Left cardiac atrium (tissue), 4 donors: Measurements from ENCODE around the gene CCDC85C. TPM values are rescaled to one million over a fixed set of nuclear protein-coding genes. Genes with fewer than 3 reads are reported as not detected.
A peak's percentile ranks its signal among the peaks of the same experiment; 100 is the strongest.

Source experiments
- ATAC-seq, 2 donors: fragments of 200-7000 bp; cut with Tn5 transposase; one replicate each; pipeline ENCODE4 v1.9.1; 2020; ENCODE audit warnings: mild to moderate bottlenecking in 2 of 2, moderate library complexity in 2 of 2
- DNase-seq: peaks from one replicate; pipeline ENCODE4 v3.0.0-alpha.2; 2020
- intact Hi-C, 2 donors: fragments of 100-400 bp; cut with DNase I; formaldehyde crosslinking; loops; one replicate each; pipeline versions ENCODE4 v1.14.1 to v1.15.1; 2022 to 2023
- total RNA-seq, 2 donors: library from RNA; stranded (reverse); fragmentation: NEBNext Ultra II Directional; extraction: Animal tissue kit (Norgen Biotek cat#: 25700); gene quantifications; one replicate each; pipeline ENCODE4 v1.2.1, GENCODE V29; 2021
- donor health status: DM: no; HTN: yes; CAD: no.
- donor health status: DM: no; HTN: yes; CAD: no; lungs with severe emphysema.
- donor health status: DM: yes; HTN: yes; CAD: no.
- donor health status: Dilated cardiomyopathy.

The CCDC85C gene
- total RNA-seq, 2 donors from 2014 or later, result 21.4 to 24.7 TPM

- no peak for ATAC-seq
- intact Hi-C loops, result no loop called here
- no peak for DNase-seq
These were observed 8.2 kb upstream of the CCDC85C start for GRCh38 chr14:99612071-99612737.

- ATAC-seq, result no peak
- no peak for DNase-seq
- intact Hi-C loops, result no loop called here
These were observed 7.6 kb upstream of the CCDC85C start for GRCh38 chr14:99611646-99612045.

- ATAC-seq (no peak), DNase-seq (no peak)
- intact Hi-C loops, result loop anchor here in 1 of 2 donors (5.0 kb wide), 1 partner anchor 87 kb away; no protein-coding TSS in a partner anchor
These were observed 5.5 kb upstream of the CCDC85C start for GRCh38 chr14:99609245-99610170.

GRCh38 chr14:99608591-99608990 is 4.6 kb upstream of the CCDC85C start:
- DNase-seq (no peak), ATAC-seq (no peak)
- intact Hi-C loops, result loop anchor here in 1 of 2 donors (5.0 kb wide), 1 partner anchor 86 kb away; no protein-coding TSS in a partner anchor

- intact Hi-C loops, result loop anchor here in 1 of 2 donors (5.0 kb wide), 1 partner anchor 84 kb away; no protein-coding TSS in a partner anchor
- no peak for DNase-seq
These were observed 2.4 kb upstream of the CCDC85C start for GRCh38 chr14:99606359-99606758.

GRCh38 chr14:99605299-99605961 is 1.4 kb upstream of the CCDC85C start:
- ATAC-seq (peak; percentile 12 to 45), DNase-seq (peak; percentile 66)
- intact Hi-C loops, result loop anchor here in 1 of 2 donors (5.0 kb wide), 1 partner anchor 83 kb away; no protein-coding TSS in a partner anchor

More at GRCh38 chr14:99606359-99606758, 2.4 kb upstream of the CCDC85C start:
- ATAC-seq, result no peak

- DNase-seq, result no peak
- intact Hi-C loops, result loop anchor here (5.0 kb wide), 2 partner anchors 38 to 83 kb away; no protein-coding TSS in a partner anchor
These were observed 825 bp upstream of the CCDC85C start for GRCh38 chr14:99604766-99605298.

GRCh38 chr14:99604278-99604765 is 315 bp upstream of the CCDC85C start:
- intact Hi-C loops, result loop anchor here in 1 of 2 donors (5.0 kb wide), 1 partner anchor 37 kb away; no protein-coding TSS in a partner anchor

More at GRCh38 chr14:99604766-99605298, 825 bp upstream of the CCDC85C start:
- ATAC-seq, result peak; percentile 41 to 48

GRCh38 chr14:99602788-99603415 is 1.1 kb downstream of the CCDC85C start:
- intact Hi-C loops, result loop anchor here in 1 of 2 donors (5.0 kb wide), 1 partner anchor 36 kb away; no protein-coding TSS in a partner anchor
- no peak for ATAC-seq
- DNase-seq, result no peak

More at GRCh38 chr14:99604278-99604765, 315 bp upstream of the CCDC85C start:
- DNase-seq, result peak; percentile 94
- ATAC-seq, result peak; percentile 96

- no peak for DNase-seq
- intact Hi-C loops, result loop anchor here in 1 of 2 donors (5.0 kb wide), 1 partner anchor 35 kb away; no protein-coding TSS in a partner anchor
- ATAC-seq, result no peak
These were observed 1.8 kb downstream of the CCDC85C start for GRCh38 chr14:99602054-99602787.

GRCh38 chr14:99601361-99601831 is 2.6 kb downstream of the CCDC85C start:
- no peak for ATAC-seq
- no peak for DNase-seq
- intact Hi-C loops, result loop anchor here in 1 of 2 donors (5.0 kb wide), 1 partner anchor 34 kb away; no protein-coding TSS in a partner anchor

GRCh38 chr14:99600232-99600888 is 3.6 kb downstream of the CCDC85C start:
- intact Hi-C loops, result loop anchor here in 1 of 2 donors (5.0 kb wide), 1 partner anchor 33 kb away; no protein-coding TSS in a partner anchor
- no peak for DNase-seq
- no peak for ATAC-seq

- ATAC-seq, result no peak
- intact Hi-C loops, result no loop called here
- no peak for DNase-seq
These were observed 4.6 kb downstream of the CCDC85C start for GRCh38 chr14:99599393-99599792.

GRCh38 chr14:99598774-99599173 is 5.2 kb downstream of the CCDC85C start:
- ATAC-seq (no peak), DNase-seq (no peak)
- intact Hi-C loops, result no loop called here

- ATAC-seq, result no peak
- no peak for DNase-seq
- intact Hi-C loops, result no loop called here
These were observed 6.0 kb downstream of the CCDC85C start for GRCh38 chr14:99597911-99598600.

- DNase-seq (no peak), ATAC-seq (no peak)
- intact Hi-C loops, result no loop called here
These were observed 7.2 kb downstream of the CCDC85C start for GRCh38 chr14:99596772-99597171.
